GM18508 (cell line): Measurements from ENCODE around the gene FAM161A.
"Not testable (repeated sequence)": the region's sequence is repeated elsewhere in the genome, so short reads cannot be mapped to it uniquely, and the experiment has no call there.

Experiments
- ATAC-seq: cut with Tn5 transposase; IDR thresholded peaks from one replicate; pipeline ENCODE4 v1.9.1; 2021; ENCODE audit warnings: moderate number of reproducible peaks; ENCODE audit not compliant: insufficient read depth, unreplicated experiment

Gene FAM161A

DNA sequence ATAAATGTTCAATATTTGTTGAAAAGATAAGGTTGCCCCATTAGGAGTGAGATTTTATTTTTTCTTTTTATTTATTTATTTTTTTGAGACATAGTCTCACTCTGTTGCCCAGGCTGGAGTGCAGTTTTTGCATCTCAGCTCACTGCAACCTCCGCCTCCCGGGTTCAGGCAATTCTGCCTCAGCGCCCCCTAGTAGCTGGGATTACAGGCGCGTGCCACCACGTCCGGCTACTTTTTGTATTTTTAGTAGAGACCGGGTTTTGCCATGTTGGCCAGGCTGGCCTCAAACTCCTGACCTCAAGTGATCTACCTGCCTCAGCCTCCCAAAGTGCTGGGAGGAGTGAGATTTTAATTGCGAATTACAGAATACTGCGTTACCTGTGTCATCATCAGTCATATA lies 2.6 kb downstream of the FAM161A start:
- ATAC-seq = not testable (repeated sequence)

DNA sequence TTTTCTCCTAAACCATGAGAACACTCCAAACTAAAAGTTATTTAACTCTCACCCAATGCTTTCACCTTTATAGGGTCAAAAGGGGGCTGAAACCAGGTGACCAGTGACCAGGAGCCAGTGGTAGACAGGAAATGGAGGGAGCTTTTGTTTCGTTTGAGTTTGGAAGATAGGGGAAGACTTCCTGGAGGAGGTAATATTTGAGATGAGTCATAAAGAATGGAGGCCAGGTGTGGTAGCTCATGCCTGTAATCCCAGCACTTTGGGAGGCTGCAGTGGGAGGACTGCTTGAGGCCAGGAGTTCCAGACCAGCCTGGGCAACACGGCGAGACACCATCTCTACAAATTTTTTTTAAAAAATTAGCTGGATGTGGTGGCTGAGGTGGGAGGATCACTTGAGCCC lies 8.5 kb downstream of the FAM161A start:
- no peak for ATAC-seq

- no peak for ATAC-seq
These were observed 12.6 kb downstream of the FAM161A start for GRCh38 chr2:61841286-61841685.

DNA sequence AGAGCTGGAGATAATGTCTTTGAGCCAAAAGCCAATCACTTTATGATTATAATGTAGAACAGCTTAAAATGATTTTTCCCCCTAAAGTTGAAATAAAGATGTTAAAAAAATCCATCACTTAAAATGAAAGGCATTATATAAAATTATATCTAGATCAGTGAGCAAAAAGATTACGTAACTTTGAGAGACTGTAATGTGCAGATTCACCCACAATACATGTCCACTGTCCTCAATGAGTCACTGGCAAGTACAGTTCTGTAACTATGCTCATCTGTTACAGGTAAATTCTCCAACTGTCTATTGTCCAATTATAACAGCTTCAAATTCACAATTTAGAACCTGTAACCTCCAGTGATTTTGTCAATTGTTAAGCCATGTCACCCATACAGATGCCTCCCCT lies 19.0 kb downstream of the FAM161A start:
- ATAC-seq = no peak

- ATAC-seq = no peak
These were observed 19.9 kb downstream of the FAM161A start for GRCh38 chr2:61833971-61834370.

- no peak for ATAC-seq
These were observed 21.5 kb downstream of the FAM161A start for GRCh38 chr2:61832183-61832841.

DNA sequence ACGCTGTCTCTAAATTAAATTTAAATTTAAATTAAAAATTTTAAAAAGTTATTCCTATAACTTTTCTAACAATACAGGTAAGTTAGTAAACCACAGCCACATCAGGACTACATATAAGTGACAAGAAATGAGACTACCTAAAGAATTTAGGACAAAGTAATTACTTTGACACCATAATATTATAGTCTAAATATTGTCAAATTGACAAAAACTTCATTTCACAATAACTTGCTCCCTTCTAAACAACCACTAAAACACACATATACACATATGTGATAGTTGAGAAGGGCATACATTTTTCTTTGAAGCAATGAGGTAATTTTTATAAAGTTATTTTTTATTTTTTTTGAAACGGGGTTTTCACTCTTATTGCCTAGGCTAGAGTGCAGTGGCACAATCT lies 31.6 kb downstream of the FAM161A start:
- ATAC-seq = no peak

- no peak for ATAC-seq
These were observed 37.1 kb downstream of the FAM161A start for GRCh38 chr2:61816480-61817355.

- ATAC-seq = no peak
These were observed 39.2 kb downstream of the FAM161A start for GRCh38 chr2:61814539-61815160.

- not testable (repeated sequence) for ATAC-seq
These were observed 40.5 kb downstream of the FAM161A start for GRCh38 chr2:61813314-61813713.

- no peak for ATAC-seq
These were observed 42.0 kb downstream of the FAM161A start for GRCh38 chr2:61811821-61812220.

GRCh38 chr2:61810203-61810602 lies 43.7 kb downstream of the FAM161A start:
- ATAC-seq = not testable (repeated sequence)

DNA sequence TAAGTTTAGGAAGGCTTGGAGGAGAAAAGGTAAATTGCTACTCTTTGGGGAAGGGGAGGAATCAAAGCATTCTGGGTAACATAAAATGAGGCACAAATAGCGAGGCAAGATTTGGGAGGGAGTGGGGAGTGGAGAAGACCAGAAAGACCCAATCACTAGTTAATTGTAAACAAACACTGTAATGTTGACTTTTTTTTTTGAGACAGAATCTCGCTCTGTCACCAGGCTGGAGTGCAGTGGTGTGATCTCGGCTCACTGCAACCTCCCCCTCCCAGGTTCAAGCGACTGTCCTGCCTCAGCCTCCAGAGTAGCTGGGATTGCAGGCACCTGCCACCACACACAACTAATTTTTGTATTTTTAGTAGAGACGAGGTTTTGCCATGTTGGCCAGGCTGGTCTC lies 45.2 kb downstream of the FAM161A start:
- ATAC-seq = not testable (repeated sequence)

GRCh38 chr2:61807036-61807757 lies 46.7 kb downstream of the FAM161A start:
- no peak for ATAC-seq

DNA sequence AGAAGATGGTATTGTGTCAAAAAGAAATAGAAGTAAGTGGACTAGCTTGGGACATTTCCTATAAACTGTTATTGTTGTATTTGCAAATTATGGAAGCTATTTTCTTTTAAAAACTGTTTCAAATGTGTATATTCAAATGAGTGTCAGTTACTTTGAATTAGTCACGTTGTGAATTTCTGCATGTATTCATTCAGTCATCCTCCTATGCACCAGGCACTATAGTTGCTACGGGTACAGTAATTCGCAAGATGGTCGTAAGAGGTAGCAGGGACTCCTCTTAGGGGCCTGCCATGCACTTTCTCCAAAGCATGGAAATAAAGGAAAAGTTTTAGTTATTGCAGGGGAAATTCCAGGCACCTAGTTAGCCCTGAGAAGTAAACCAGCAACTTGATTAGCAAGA lies 51.3 kb downstream of the FAM161A start:
- ATAC-seq = no peak

DNA sequence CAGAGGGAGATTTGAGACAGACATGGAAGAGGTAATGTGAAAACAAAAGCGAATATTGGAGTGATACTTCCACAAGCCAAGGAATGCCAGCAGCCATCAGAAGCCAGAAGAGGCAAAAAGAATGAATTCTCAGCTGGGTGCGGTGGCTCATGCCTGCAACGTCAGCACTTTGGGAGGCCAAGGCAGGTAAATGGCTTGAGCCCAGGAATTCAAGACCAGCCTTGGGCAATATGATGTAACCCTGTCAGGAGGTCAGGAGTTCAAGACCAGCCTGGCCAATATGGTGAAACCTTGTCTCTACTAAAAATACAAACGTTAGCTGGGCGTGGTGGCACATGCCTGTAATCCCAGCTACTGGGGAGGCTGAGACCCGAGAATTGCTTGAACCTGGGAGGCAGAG lies 54.8 kb downstream of the FAM161A start:
- ATAC-seq = no peak

- ATAC-seq = not testable (repeated sequence)
These were observed 56.4 kb downstream of the FAM161A start for GRCh38 chr2:61797446-61797845.

GRCh38 chr2:61795408-61795807 lies 58.5 kb downstream of the FAM161A start:
- no peak for ATAC-seq

DNA sequence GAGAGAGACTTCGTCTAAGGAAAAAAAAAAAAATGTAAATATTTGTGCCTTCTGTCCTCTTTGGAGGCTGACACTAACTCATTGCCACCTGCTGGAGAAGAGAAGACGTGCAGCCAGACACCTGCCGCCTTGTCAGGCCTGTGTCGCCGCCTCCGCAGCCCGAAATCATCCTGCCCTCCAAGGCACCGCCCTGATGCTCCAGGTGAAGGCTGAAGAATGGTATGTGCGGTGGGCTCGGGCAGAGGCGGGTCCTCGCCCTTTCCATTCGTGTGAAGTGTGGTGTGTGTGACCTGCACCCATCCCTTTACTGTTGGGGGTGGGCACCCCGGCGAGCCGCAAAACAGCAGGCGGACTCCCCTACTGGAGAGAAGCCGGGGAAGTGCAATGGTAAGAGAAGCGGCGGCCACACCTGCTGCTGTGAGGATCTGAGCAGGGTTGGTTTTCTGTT lies 60.4 kb downstream of the FAM161A start:
- no peak for ATAC-seq

DNA sequence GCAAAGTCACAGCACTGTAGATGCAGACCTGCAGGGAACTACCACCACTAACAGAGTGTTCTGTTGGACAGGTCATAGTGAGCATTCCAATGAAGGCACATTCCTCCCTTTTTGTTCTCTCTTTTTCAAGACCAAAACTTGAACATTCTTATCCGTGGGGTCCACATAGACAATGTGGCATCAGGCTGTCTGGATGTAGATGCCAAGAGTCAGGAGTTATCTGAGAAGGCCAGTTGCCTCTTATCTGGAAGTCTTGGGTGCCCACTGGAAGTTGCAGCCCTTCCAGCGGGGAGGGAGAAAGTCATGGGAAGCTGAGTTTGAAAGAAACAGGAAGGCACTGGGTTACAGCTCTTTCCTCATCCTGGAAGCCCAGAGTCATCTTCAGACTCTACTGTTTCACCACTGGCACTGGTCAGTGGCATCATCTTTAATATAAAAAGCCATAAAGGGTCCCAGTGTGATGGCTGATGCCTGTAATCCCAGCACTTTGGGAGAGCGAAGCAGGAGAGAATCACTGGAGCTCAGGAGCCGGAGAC lies 61.4 kb downstream of the FAM161A start:
- no peak for ATAC-seq
